HUES64 (cell line): Measurements from ENCODE around the gene LSG1.

ENCODE experiments used
- H3K27ac ChIP-seq: 2 replicates; pipeline ENCODE4 v1.7.0; 2013; ENCODE audit warnings: low read depth, low read length, inconsistent platforms
- H3K27me3 ChIP-seq: 2 replicates; pipeline ENCODE4 v1.6.1; 2013; ENCODE audit warnings: mild to moderate bottlenecking, low read length; ENCODE audit not compliant: insufficient read depth
- H3K36me3 ChIP-seq: 2 replicates; pipeline ENCODE4 v1.6.1; 2013; ENCODE audit warnings: mild to moderate bottlenecking, low read length; ENCODE audit not compliant: insufficient read depth
- H3K4me1 ChIP-seq: 2 replicates; pipeline ENCODE4 v1.6.1; 2013; ENCODE audit warnings: mild to moderate bottlenecking, low read length, moderate library complexity; ENCODE audit not compliant: insufficient read depth
- H3K4me3 ChIP-seq: 2 replicates; pipeline ENCODE4 v1.5.1; 2013; ENCODE audit warnings: mild to moderate bottlenecking, low read length, moderate library complexity
- H3K9ac ChIP-seq: 2 replicates; pipeline ENCODE4 v1.6.1; 2013; ENCODE audit warnings: mild to moderate bottlenecking, low read depth, low read length
- H3K9me3 ChIP-seq: 2 replicates; pipeline ENCODE4 v1.6.1; 2013; ENCODE audit warnings: low read depth, low read length; ENCODE audit not compliant: insufficient read depth
- WGBS: fragments of 150-250, 120-280 bp; methylation state at CpG from one replicate; pipeline ENCODE4 v1.1.7; 2013; ENCODE audit warnings: missing lambda C conversion rate; 5-methylcytosine and 5-hydroxymethylcytosine counted together

Gene LSG1

GRCh38 chr3:194705761-194706160 lies 33.8 kb upstream of the LSG1 start:
- Histone ChIP-seq H3K27ac (no peak overlapping the region), H3K4me3 (no peak overlapping the region), H3K9me3 (no peaks in the 10 kb centered on the region), H3K27me3 (no peaks in the 10 kb centered on the region), H3K4me1 (peaks cover 10% of the 10 kb centered on the region), H3K9ac (no peak overlapping the region), H3K36me3 (no peaks in the 10 kb centered on the region)
- 91% methylated on average over 11 of the region's 11 CpGs for WGBS

GRCh38 chr3:194705227-194705626 lies 33.2 kb upstream of the LSG1 start:
- WGBS = 85% methylated on average over 8 of the region's 8 CpGs
- Histone ChIP-seq H3K4me1 (peaks cover 10% of the 10 kb centered on the region), H3K36me3 (no peaks in the 10 kb centered on the region)

GRCh38 chr3:194702545-194702944 lies 30.6 kb upstream of the LSG1 start:
- H3K9ac ChIP-seq = no peak overlapping the region
- no peak overlapping the region for H3K27ac ChIP-seq
- no peak overlapping the region for H3K4me3 ChIP-seq
- H3K4me1 ChIP-seq = peaks cover 10% of the 10 kb centered on the region
- H3K36me3 ChIP-seq = no peaks in the 10 kb centered on the region
- H3K9me3 ChIP-seq = no peaks in the 10 kb centered on the region
- no peaks in the 10 kb centered on the region for H3K27me3 ChIP-seq
- 95% methylated on average over 9 of the region's 9 CpGs for WGBS

More at GRCh38 chr3:194705227-194705626, 33.2 kb upstream of the LSG1 start:
- Histone ChIP-seq H3K27ac (no peak overlapping the region), H3K9me3 (no peaks in the 10 kb centered on the region), H3K4me3 (no peak overlapping the region), H3K27me3 (no peaks in the 10 kb centered on the region), H3K9ac (no peak overlapping the region)

GRCh38 chr3:194696702-194697101 lies 24.7 kb upstream of the LSG1 start:
- no peaks in the 10 kb centered on the region for H3K27me3 ChIP-seq
- WGBS = 96% methylated on average over 6 of the region's 6 CpGs
- no peak overlapping the region for H3K4me3 ChIP-seq
- no peak overlapping the region for H3K27ac ChIP-seq
- no peaks in the 10 kb centered on the region for H3K4me1 ChIP-seq
- no peaks in the 10 kb centered on the region for H3K9me3 ChIP-seq
- no peaks in the 10 kb centered on the region for H3K36me3 ChIP-seq
- H3K9ac ChIP-seq = no peak overlapping the region

GRCh38 chr3:194691481-194692283 lies 19.7 kb upstream of the LSG1 start:
- Histone ChIP-seq H3K27ac (no peak overlapping the region), H3K36me3 (no peaks in the 10 kb centered on the region), H3K27me3 (peaks cover 9% of the 10 kb centered on the region), H3K4me1 (peaks cover 16% of the 10 kb centered on the region), H3K9me3 (no peaks in the 10 kb centered on the region), H3K9ac (no peak overlapping the region), H3K4me3 (no peak overlapping the region)
- WGBS = 85% methylated on average over 13 of the region's 15 CpGs

GRCh38 chr3:194690501-194691372 lies 18.7 kb upstream of the LSG1 start:
- no peaks in the 10 kb centered on the region for H3K9me3 ChIP-seq
- 90% methylated on average over 5 of the region's 8 CpGs for WGBS
- H3K9ac ChIP-seq = no peak overlapping the region
- no peak overlapping the region for H3K4me3 ChIP-seq
- no peak overlapping the region for H3K27ac ChIP-seq
- no peaks in the 10 kb centered on the region for H3K36me3 ChIP-seq
- H3K27me3 ChIP-seq = peaks cover 18% of the 10 kb centered on the region
- peaks cover 16% of the 10 kb centered on the region for H3K4me1 ChIP-seq

- Histone ChIP-seq H3K36me3 (no peaks in the 10 kb centered on the region), H3K4me3 (no peak overlapping the region), H3K9me3 (no peaks in the 10 kb centered on the region), H3K27ac (peak overlapping the region; percentile 2; the same call in 1 of the 2 replicates), H3K4me1 (peaks cover 16% of the 10 kb centered on the region), H3K9ac (no peak overlapping the region), H3K27me3 (peaks cover 30% of the 10 kb centered on the region)
- 57% methylated on average over 8 of the region's 9 CpGs for WGBS
These were observed 17.5 kb upstream of the LSG1 start for GRCh38 chr3:194689493-194689944.

GRCh38 chr3:194688946-194689345 lies 17.0 kb upstream of the LSG1 start:
- Histone ChIP-seq H3K27ac (peak overlapping the region; percentile 2; the same call in 1 of the 2 replicates), H3K4me1 (peaks cover 16% of the 10 kb centered on the region), H3K9ac (no peak overlapping the region), H3K27me3 (peaks cover 36% of the 10 kb centered on the region), H3K9me3 (no peaks in the 10 kb centered on the region), H3K4me3 (no peak overlapping the region), H3K36me3 (no peaks in the 10 kb centered on the region)
- 80% methylated on average over 6 of the region's 6 CpGs for WGBS

GRCh38 chr3:194688200-194688740 lies 16.3 kb upstream of the LSG1 start:
- Histone ChIP-seq H3K27me3 (peaks cover 36% of the 10 kb centered on the region), H3K4me1 (peaks cover 16% of the 10 kb centered on the region), H3K27ac (peak overlapping the region; percentile 65; the same call in 1 of the 2 replicates), H3K9ac (peak overlapping the region; percentile 47), H3K36me3 (no peaks in the 10 kb centered on the region), H3K9me3 (no peaks in the 10 kb centered on the region), H3K4me3 (peak overlapping the region; percentile 73)
- 10% methylated on average over 7 of the region's 16 CpGs for WGBS

GRCh38 chr3:194687638-194688199 lies 15.7 kb upstream of the LSG1 start:
- WGBS = 1% methylated on average over 57 of the region's 57 CpGs
- H3K27me3 ChIP-seq = peaks cover 36% of the 10 kb centered on the region
- H3K4me3 ChIP-seq = peak overlapping the region; percentile 73
- peak overlapping the region; percentile 47 for H3K9ac ChIP-seq
- peak overlapping the region; percentile 65; the same call in 1 of the 2 replicates for H3K27ac ChIP-seq
- no peaks in the 10 kb centered on the region for H3K9me3 ChIP-seq
- H3K4me1 ChIP-seq = peaks cover 16% of the 10 kb centered on the region
- H3K36me3 ChIP-seq = no peaks in the 10 kb centered on the region
